OCI-LY7 (cell line): Measurements from ENCODE around the gene POLR1H. TPM values are rescaled to one million over a fixed set of nuclear protein-coding genes. Genes with fewer than 3 reads are reported as not detected.

ENCODE experiments used
- small RNA-seq: library from RNA; depleted of rRNA; stranded (forward); fragments of <200 nt; gene quantifications from one replicate; pipeline ENCODE3, GENCODE V24; 2014
- total RNA-seq, 2 experiments: library from RNA; depleted of rRNA in 1 of 2; stranded (reverse); fragments of >200 nt in 1 of 2; shearing (Covaris generic) in 1 of 2; gene quantifications; 2 replicates each; pipeline ENCODE4 v1.2.3, GENCODE V29; 2014 to 2022

Gene POLR1H
- total RNA-seq, 2 experiments from 2014 or later: 39.3 to 67.5 TPM

Small RNA genes lying within 50 kb of the gene (small RNA-seq; reads per million reads assigned to genes)
- not detected for gene RF02218
- gene RF02219: not detected
- gene RF02220: not detected

Other genes with a start within 250 kb of the POLR1H start
- not detected in 2 replicates for gene HLA-G, start 233.4 kb upstream of the POLR1H start, total RNA-seq (2014; rRNA removed; shearing (Covaris generic))
- gene HLA-G, start 233.4 kb upstream of the POLR1H start, total RNA-seq (2022): 0.57 and 0.70 TPM in 2 replicates
- 672 and 804 TPM in 2 replicates for gene HLA-A, start 118.7 kb upstream of the POLR1H start, total RNA-seq (2014; rRNA removed; shearing (Covaris generic))
- gene HLA-A, start 118.7 kb upstream of the POLR1H start, total RNA-seq (2022): 393 and 415 TPM in 2 replicates
- 30.6 and 35.6 TPM in 2 replicates for gene PPP1R11, start 5.9 kb downstream of the POLR1H start, total RNA-seq (2014; rRNA removed; shearing (Covaris generic))
- 36.5 and 40.1 TPM in 2 replicates for gene PPP1R11, start 5.9 kb downstream of the POLR1H start, total RNA-seq (2022)
- gene RNF39, start 14.5 kb downstream of the POLR1H start, total RNA-seq (2014; rRNA removed; shearing (Covaris generic)): not detected in 2 replicates
- not detected in 2 replicates for gene RNF39, start 14.5 kb downstream of the POLR1H start, total RNA-seq (2022)
- not detected in 2 replicates for gene TRIM31, start 51.8 kb downstream of the POLR1H start, total RNA-seq (2014; rRNA removed; shearing (Covaris generic))
- gene TRIM31, start 51.8 kb downstream of the POLR1H start, total RNA-seq (2022): not detected in 2 replicates
- gene TRIM40, start 74.9 kb downstream of the POLR1H start, total RNA-seq (2014; rRNA removed; shearing (Covaris generic)): not detected in 2 replicates
- gene TRIM40, start 74.9 kb downstream of the POLR1H start, total RNA-seq (2022): not detected in 2 replicates
- not detected in 2 replicates for gene TRIM10, start 99.9 kb downstream of the POLR1H start, total RNA-seq (2014; rRNA removed; shearing (Covaris generic))
- gene TRIM10, start 99.9 kb downstream of the POLR1H start, total RNA-seq (2022): not detected in 2 replicates
- not detected in 2 replicates for gene TRIM15, start 102.3 kb downstream of the POLR1H start, total RNA-seq (2014; rRNA removed; shearing (Covaris generic))
- not detected in 2 replicates for gene TRIM15, start 102.3 kb downstream of the POLR1H start, total RNA-seq (2022)
- 53.2 and 55.0 TPM in 2 replicates for gene TRIM26, start 152.1 kb downstream of the POLR1H start, total RNA-seq (2014; rRNA removed; shearing (Covaris generic))
- 53.3 and 55.5 TPM in 2 replicates for gene TRIM26, start 152.1 kb downstream of the POLR1H start, total RNA-seq (2022)